Activated T-cell treated with anti-CD3 and anti-CD28 coated beads for 24 hours (primary cell): ENCODE data around the gene IFT43.

Experiments
- DNase-seq: peaks from one replicate; pipeline ENCODE4 v3.0.0-alpha.2; 2020; ENCODE audit warnings: low read depth

The IFT43 gene

GRCh38 chr14:76015668-76016067, 30.1 kb downstream of the IFT43 start:
- no peak for DNase-seq

- DNase-seq = no peak
Measured at GRCh38 chr14:76019676-76020075, 34.1 kb downstream of the IFT43 start.

GRCh38 chr14:76022991-76023390, 37.4 kb downstream of the IFT43 start:
- no peak for DNase-seq

- no peak for DNase-seq
Measured at GRCh38 chr14:76023757-76024156, 38.2 kb downstream of the IFT43 start.

GRCh38 chr14:76024211-76024907, 38.8 kb downstream of the IFT43 start:
- no peak for DNase-seq

GRCh38 chr14:76034566-76034965, 49.0 kb downstream of the IFT43 start:
- DNase-seq = no peak

- no peak for DNase-seq
Measured at GRCh38 chr14:76040704-76041103, 55.1 kb downstream of the IFT43 start.

GRCh38 chr14:76045773-76046172, 60.2 kb downstream of the IFT43 start:
- no peak for DNase-seq

GRCh38 chr14:76050250-76050649, 64.7 kb downstream of the IFT43 start:
- DNase-seq = no peak

GRCh38 chr14:76050797-76051392, 65.3 kb downstream of the IFT43 start:
- DNase-seq = peak; percentile 46

- DNase-seq = no peak
Measured at GRCh38 chr14:76051717-76052465, 66.3 kb downstream of the IFT43 start.

GRCh38 chr14:76053572-76054355, 68.2 kb downstream of the IFT43 start:
- no peak for DNase-seq

GRCh38 chr14:76055330-76055729, 69.8 kb downstream of the IFT43 start:
- DNase-seq = no peak

GRCh38 chr14:76056128-76056527, 70.6 kb downstream of the IFT43 start:
- no peak for DNase-seq

- DNase-seq = no peak
Measured at GRCh38 chr14:76057914-76058313, 72.4 kb downstream of the IFT43 start.

- no peak for DNase-seq
Measured at GRCh38 chr14:76063327-76063726, 77.8 kb downstream of the IFT43 start.

- DNase-seq = no peak
Measured at GRCh38 chr14:76065519-76065918, 80.0 kb downstream of the IFT43 start.

GRCh38 chr14:76067536-76067935, 82.0 kb downstream of the IFT43 start:
- DNase-seq = no peak

GRCh38 chr14:76073717-76074116, 88.2 kb downstream of the IFT43 start:
- DNase-seq = no peak

GRCh38 chr14:76077340-76077739, 91.8 kb downstream of the IFT43 start:
- DNase-seq = no peak

GRCh38 chr14:76078501-76078900, 92.9 kb downstream of the IFT43 start:
- DNase-seq = no peak

- no peak for DNase-seq
Measured at GRCh38 chr14:76080025-76080424, 94.5 kb downstream of the IFT43 start.
